ENCODE measurements around the gene ROR1.

Gene ROR1

DNA sequence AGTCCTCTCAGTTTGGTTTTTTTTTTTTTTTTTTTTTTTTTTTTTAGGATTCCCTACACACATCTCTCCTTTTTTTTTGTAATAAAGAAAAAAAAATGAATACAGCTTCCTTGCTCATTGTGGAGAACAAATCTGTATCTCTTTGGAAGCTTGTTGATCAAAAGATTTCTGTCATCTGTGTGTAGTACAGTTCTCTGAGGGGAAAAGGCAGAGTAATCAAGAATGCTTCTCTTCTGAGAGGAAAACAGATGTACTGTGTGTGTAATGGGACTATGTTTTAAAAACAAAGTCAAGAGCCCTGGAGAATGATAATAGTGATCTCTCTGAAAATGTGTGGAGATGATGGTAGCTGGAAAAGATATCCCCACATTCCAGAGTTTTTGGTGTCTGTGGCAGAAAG lies 16.5 kb upstream of the ROR1 start:
- TF ChIP-seq, protein P1, sequence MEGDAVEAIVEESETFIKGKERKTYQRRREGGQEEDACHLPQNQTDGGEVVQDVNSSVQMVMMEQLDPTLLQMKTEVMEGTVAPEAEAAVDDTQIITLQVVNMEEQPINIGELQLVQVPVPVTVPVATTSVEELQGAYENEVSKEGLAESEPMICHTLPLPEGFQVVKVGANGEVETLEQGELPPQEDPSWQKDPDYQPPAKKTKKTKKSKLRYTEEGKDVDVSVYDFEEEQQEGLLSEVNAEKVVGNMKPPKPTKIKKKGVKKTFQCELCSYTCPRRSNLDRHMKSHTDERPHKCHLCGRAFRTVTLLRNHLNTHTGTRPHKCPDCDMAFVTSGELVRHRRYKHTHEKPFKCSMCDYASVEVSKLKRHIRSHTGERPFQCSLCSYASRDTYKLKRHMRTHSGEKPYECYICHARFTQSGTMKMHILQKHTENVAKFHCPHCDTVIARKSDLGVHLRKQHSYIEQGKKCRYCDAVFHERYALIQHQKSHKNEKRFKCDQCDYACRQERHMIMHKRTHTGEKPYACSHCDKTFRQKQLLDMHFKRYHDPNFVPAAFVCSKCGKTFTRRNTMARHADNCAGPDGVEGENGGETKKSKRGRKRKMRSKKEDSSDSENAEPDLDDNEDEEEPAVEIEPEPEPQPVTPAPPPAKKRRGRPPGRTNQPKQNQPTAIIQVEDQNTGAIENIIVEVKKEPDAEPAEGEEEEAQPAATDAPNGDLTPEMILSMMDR (IDR thresholded peaks at IDR 0.05; ENCODE audit: insufficient read depth, low read length, poor library complexity, severe bottlenecking): no peak
- no peak for DNase-seq (ENCODE audit: extremely low read depth, insufficient read length)
- no peaks in the 10 kb centered on the region for H3K27me3 ChIP-seq (replicated peaks; ENCODE audit: control insufficient read depth, insufficient read depth, low read length)
- H3K4me3 ChIP-seq (replicated peaks; ENCODE audit: low read depth, low read length): no peak overlapping the region
- no peaks in the 10 kb centered on the region for H3K36me3 ChIP-seq (ENCODE audit: control insufficient read depth, insufficient read depth, low read length)

DNA sequence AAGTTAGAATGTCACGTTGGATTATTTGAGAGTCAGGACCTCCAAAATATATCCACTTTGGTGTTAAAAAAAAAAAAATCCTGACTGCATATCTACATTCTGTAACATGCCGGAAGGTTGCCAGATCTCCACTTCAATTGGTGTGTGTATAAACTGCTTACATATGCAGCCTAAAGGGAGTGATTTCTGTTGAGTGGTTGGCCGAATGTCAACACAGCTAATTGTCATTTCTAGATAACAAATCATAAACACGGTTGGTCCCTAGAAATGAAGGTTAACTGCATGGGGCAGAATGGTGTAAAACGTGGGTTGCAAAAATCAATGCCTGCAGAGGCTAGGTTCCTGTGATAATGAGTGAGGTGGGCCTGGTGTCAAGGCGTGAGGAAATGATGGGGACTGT lies 15.0 kb upstream of the ROR1 start:
- Histone ChIP-seq H3K27me3 (replicated peaks; ENCODE audit: control insufficient read depth, insufficient read depth, low read length) (no peaks in the 10 kb centered on the region), H3K4me3 (replicated peaks; ENCODE audit: low read depth, low read length) (no peak overlapping the region)
- TF ChIP-seq, protein P1 (IDR thresholded peaks at IDR 0.05; ENCODE audit: insufficient read depth, low read length, poor library complexity, severe bottlenecking): no peak

DNA sequence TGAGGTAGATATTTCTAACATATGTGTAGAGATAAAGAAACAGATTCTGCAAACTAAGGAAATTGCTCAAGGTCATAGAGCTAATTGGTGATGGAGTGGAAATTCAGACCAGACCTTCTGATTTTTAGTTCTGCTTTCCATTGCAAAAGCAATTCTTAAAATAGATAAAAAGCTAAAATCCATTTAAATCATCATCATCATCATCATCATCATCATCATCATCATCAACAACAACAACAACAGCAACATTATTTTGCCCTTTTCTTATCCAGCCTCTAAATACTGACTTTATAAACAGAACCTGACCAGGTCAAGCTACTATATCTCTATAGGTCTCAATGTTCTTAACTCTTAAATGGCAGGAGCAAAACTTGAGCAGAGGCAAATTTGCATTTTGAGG lies 14.0 kb upstream of the ROR1 start:
- TF ChIP-seq, protein P1 (IDR thresholded peaks at IDR 0.05; ENCODE audit: insufficient read depth, low read length, poor library complexity, severe bottlenecking): no peak
- no peak for DNase-seq (ENCODE audit: extremely low read depth, insufficient read length)

More for the DNA sequence above, 15.0 kb upstream of the ROR1 start:
- H3K36me3 ChIP-seq (ENCODE audit: control insufficient read depth, insufficient read depth, low read length): no peaks in the 10 kb centered on the region
- DNase-seq (ENCODE audit: extremely low read depth, insufficient read length): no peak

DNA sequence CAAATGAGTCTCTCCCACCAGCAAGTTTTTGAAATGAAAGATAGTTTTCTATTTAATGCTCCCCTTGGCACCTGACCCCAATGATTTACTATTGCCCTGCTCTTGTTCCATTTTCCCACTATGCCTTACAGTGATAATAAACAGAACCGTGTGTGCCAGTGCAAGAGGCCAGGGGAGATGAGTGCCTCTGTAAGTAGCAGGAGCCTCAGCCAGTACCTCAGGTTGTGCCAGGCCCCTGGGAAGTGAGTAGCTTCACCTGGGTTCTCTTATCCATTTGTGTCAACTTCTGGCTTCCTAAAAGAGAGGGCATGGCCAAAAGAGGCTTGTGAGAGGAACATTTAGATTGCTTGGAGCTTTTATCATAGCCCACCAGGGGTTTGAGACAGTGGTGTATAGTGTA lies 3.4 kb upstream of the ROR1 start:
- Histone ChIP-seq H3K27me3 (replicated peaks; ENCODE audit: control insufficient read depth, insufficient read depth, low read length) (no peaks in the 10 kb centered on the region; the same call in 1 of the 2 replicates), H3K4me3 (replicated peaks; ENCODE audit: low read depth, low read length) (no peak overlapping the region), H3K36me3 (ENCODE audit: control insufficient read depth, insufficient read depth, low read length) (no peaks in the 10 kb centered on the region)
- TF ChIP-seq, protein P1 (IDR thresholded peaks at IDR 0.05; ENCODE audit: insufficient read depth, low read length, poor library complexity, severe bottlenecking): no peak
- DNase-seq (ENCODE audit: extremely low read depth, insufficient read length): no peak

More for the DNA sequence above, 14.0 kb upstream of the ROR1 start:
- H3K27me3 ChIP-seq (replicated peaks; ENCODE audit: control insufficient read depth, insufficient read depth, low read length): no peaks in the 10 kb centered on the region
- no peak overlapping the region for H3K4me3 ChIP-seq (replicated peaks; ENCODE audit: low read depth, low read length)
- H3K36me3 ChIP-seq (ENCODE audit: control insufficient read depth, insufficient read depth, low read length): no peaks in the 10 kb centered on the region

DNA sequence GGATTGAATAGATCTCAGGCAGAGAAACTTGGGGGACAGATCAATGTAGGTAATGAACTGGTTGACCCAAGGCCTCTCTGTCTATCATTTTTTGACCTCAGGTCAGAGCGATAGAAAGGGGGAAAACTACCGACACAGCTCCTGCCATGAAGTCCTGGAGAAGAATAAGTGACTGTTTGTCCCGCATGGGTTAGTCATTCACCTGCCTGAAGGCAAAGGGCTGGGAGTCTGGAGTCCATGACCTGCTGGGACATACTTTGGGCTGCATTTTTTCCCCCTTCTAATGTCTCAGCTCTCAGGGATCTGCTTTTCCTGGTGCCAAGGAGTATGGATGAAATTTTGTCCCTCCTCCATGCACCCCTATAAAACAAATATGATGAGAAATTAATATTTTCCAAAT lies 1.6 kb upstream of the ROR1 start:
- Histone ChIP-seq H3K4me3 (replicated peaks; ENCODE audit: low read depth, low read length) (no peak overlapping the region), H3K27me3 (replicated peaks; ENCODE audit: control insufficient read depth, insufficient read depth, low read length) (no peaks in the 10 kb centered on the region; the same call in 1 of the 2 replicates)

More for the DNA sequence above, 1.6 kb upstream of the ROR1 start:
- TF ChIP-seq, protein P1 (IDR thresholded peaks at IDR 0.05; ENCODE audit: insufficient read depth, low read length, poor library complexity, severe bottlenecking): no peak
- DNase-seq (ENCODE audit: extremely low read depth, insufficient read length): no peak
- no peaks in the 10 kb centered on the region for H3K36me3 ChIP-seq (ENCODE audit: control insufficient read depth, insufficient read depth, low read length)

Measured in GM06990 (cell line).